ENCODE results near the gene CELF2.

Gene CELF2

GRCh38 chr10:11131112-11131639, 113.5 kb downstream of the CELF2 start:
- DNase-seq (ENCODE audit: low read depth in 2 of 2), result no peak

GRCh38 chr10:11134411-11134810, 116.7 kb downstream of the CELF2 start:
- no peak for DNase-seq (ENCODE audit: low read depth in 2 of 2)

- no peak for DNase-seq (ENCODE audit: low read depth in 2 of 2)
Observed at GRCh38 chr10:11135709-11136108, 118.0 kb downstream of the CELF2 start.

- no peak for DNase-seq (ENCODE audit: low read depth in 2 of 2)
Observed at GRCh38 chr10:11138314-11139033, 120.8 kb downstream of the CELF2 start.

- no peak for DNase-seq (ENCODE audit: low read depth in 2 of 2)
Observed at GRCh38 chr10:11140963-11141362, 123.3 kb downstream of the CELF2 start.

GRCh38 chr10:11141571-11142091, 124.0 kb downstream of the CELF2 start:
- DNase-seq (ENCODE audit: low read depth in 2 of 2), result no peak

GRCh38 chr10:11142777-11143176, 125.1 kb downstream of the CELF2 start:
- no peak for DNase-seq (ENCODE audit: low read depth in 2 of 2)

- no peak for DNase-seq (ENCODE audit: low read depth in 2 of 2)
Observed at GRCh38 chr10:11143242-11143641, 125.6 kb downstream of the CELF2 start.

- no peak for DNase-seq (ENCODE audit: low read depth in 2 of 2)
Observed at GRCh38 chr10:11144626-11145494, 127.2 kb downstream of the CELF2 start.

- no peak for DNase-seq (ENCODE audit: low read depth in 2 of 2)
Observed at GRCh38 chr10:11145495-11145855, 127.8 kb downstream of the CELF2 start.

GRCh38 chr10:11146402-11147171, 128.9 kb downstream of the CELF2 start:
- no peak for DNase-seq (ENCODE audit: low read depth in 2 of 2)

GRCh38 chr10:11147722-11148121, 130.1 kb downstream of the CELF2 start:
- no peak for DNase-seq (ENCODE audit: low read depth in 2 of 2)

GRCh38 chr10:11148142-11149028, 130.7 kb downstream of the CELF2 start:
- no peak for DNase-seq (ENCODE audit: low read depth in 2 of 2)

GRCh38 chr10:11149807-11150141, 132.1 kb downstream of the CELF2 start:
- no peak for DNase-seq (ENCODE audit: low read depth in 2 of 2)

- DNase-seq (ENCODE audit: low read depth in 2 of 2), result no peak
Observed at GRCh38 chr10:11150231-11150731, 132.6 kb downstream of the CELF2 start.

- no peak for DNase-seq (ENCODE audit: low read depth in 2 of 2)
Observed at GRCh38 chr10:11150879-11151415, 133.3 kb downstream of the CELF2 start.

- DNase-seq (ENCODE audit: low read depth in 2 of 2), result no peak
Observed at GRCh38 chr10:11152801-11153200, 135.1 kb downstream of the CELF2 start.

GRCh38 chr10:11153245-11153644, 135.6 kb downstream of the CELF2 start:
- DNase-seq (ENCODE audit: low read depth in 2 of 2), result no peak

GRCh38 chr10:11153766-11154165, 136.1 kb downstream of the CELF2 start:
- no peak for DNase-seq (ENCODE audit: low read depth in 2 of 2)

GRCh38 chr10:11154333-11154732, 136.7 kb downstream of the CELF2 start:
- no peak for DNase-seq (ENCODE audit: low read depth in 2 of 2)
